CD4-positive, alpha-beta T cell treated with Interferon alpha-2 for 1 hour (primary cell): Measurements from ENCODE around the gene TCF21.
"Not testable (repeated sequence)": the region's sequence is repeated elsewhere in the genome, so short reads cannot be mapped to it uniquely, and the experiment has no call there.

Experiments used
- DNase-seq, 2 donors: peaks; one replicate each; pipeline ENCODE4 v3.0.0-alpha.2; 2020 to 2022

The TCF21 gene

DNA sequence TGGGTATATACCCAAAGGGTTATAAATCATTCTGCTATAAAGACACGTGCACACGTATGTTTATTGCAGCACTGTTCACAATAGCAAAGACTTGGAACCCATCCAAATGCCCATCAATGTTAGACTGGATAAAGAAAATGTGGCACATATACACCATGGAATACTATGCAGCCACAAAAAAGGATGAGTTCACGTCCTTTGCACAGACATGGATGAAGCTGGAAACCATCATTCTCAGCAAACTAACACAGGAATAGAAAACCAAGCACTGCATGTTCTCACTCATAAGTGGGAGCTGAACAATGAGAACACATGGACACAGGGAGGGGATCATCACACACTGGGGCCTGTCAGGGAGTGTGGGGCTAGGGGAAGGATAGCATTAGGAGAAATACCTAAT is 47.4 kb downstream of the TCF21 start:
- not testable (repeated sequence) for DNase-seq

DNA sequence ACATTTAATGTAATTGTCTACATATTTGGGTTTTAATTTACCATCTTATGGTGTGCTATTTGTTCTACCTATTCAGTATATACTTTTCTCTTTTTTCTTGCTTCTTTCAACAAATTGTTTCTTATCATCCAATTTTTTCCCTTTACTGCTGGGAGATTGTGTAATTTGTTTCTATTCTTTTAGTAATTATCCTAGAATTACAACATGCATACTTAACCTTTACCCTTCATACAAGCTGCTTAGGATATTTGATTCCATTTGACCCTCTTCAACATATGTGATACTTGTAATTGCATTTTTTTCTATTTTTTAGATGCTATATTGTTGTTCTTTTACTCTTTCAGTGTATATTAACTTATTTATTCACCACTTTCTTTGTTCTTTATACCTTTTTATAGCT is 49.0 kb downstream of the TCF21 start:
- DNase-seq = no peak

DNA sequence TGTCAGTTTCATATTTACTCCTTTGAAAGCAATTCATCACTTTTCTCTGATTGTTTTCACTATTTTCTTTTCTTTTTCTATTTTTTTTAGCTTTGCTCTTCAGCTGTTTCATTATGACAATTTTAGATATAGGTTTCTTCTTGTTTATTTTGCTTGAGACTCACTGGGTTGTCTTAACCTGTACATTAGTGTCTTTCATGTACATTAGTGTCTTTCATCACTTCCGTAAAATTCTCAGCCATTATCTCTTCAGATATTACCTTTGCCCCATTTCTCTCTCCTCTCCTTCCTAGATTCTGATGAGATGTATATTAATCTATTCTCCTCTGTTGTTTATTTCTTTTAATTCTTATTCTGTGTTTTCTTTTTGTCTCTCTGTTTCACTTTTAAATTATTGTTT is 49.6 kb downstream of the TCF21 start:
- DNase-seq = no peak

DNA sequence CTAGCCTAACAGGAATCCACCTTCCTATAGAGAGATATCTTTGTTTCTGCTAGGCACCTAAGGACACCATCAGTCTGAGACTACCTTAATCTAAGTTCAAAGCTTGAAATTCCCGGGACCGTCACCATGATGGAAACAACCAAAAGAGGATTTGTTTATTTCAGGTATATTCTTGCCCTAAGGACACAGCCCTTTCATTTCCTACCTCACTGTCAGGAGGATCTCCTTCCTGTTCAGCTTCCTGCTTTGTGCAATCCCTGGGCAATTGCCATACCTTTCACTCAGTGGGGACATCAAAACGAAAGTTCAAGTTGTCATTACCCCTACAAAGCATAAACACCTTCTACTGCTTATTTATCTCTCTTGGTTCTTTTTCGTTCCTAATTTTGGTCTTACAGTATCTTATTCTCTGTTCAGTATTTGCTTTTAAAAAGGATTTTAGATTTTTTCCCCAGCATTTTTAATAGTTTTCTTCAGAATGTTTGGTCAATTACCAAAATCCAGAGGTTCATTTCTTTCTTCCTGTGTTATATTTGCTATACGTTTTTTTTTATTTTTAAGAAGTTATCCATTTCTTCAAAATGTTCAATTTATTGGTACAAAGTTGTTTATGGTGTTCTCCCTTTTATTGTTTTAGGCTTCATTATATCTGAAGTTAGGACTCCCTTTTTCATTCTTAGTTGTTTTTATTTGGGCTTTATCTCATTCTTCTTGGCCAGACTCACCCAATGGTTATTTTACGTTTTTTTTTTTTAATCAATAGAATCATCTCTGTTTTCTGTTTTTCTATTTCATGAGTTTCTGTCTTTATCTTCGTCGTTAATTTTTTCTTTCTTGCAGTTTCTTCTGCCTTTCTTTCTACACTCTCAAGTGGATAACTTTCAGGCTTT is 51.1 kb downstream of the TCF21 start:
- no peak for DNase-seq
